ENCODE data around the gene RASSF9. TPM values are rescaled to one million over a fixed set of nuclear protein-coding genes. Genes with fewer than 3 reads are reported as not detected.

Gene RASSF9
- total RNA-seq, 1 experiment from 2014 or later = 0.19 TPM

- H3K4me1 ChIP-seq (ENCODE audit: insufficient read depth, low read length, poor library complexity, severe bottlenecking) = no peaks in the 10 kb centered on the region
- CTCF ChIA-PET = no interaction called here
- TF ChIP-seq EZH2 (IDR thresholded peaks at IDR 0.05; ENCODE audit: borderline replicate concordance, low read depth, low read length, poor library complexity, severe bottlenecking) = no peak
- no peak for TF ChIP-seq CTCF (conservative IDR thresholded peaks at IDR 0.05; ENCODE audit: low read depth, low read length)
- no peak for DNase-seq (ENCODE audit: low spot score)
- no peaks in the 10 kb centered on the region for H3K36me3 ChIP-seq (ENCODE audit: insufficient read depth, low read length, poor library complexity, severe bottlenecking)
- H3K9me3 ChIP-seq (ENCODE audit: low read depth, low read length, poor library complexity, severe bottlenecking) = no peaks in the 10 kb centered on the region
- POLR2A ChIA-PET (ENCODE audit: low non-redundant PET) = no interaction called here
- intact Hi-C loops (cut with micrococcal nuclease; ENCODE audit: unreplicated experiment) = no loop called here
- no peaks in the 10 kb centered on the region for H3K27me3 ChIP-seq (replicated peaks; ENCODE audit: insufficient read depth, low read depth, low read length, poor library complexity)
- no peak overlapping the region for H3K27ac ChIP-seq (ENCODE audit: low read depth, low read length, poor library complexity, severe bottlenecking)
- BruUV-seq (replicated peaks) = no TSS peak
- no peak overlapping the region for H3K4me3 ChIP-seq (ENCODE audit: low read depth, low read length, poor library complexity, severe bottlenecking)
These were observed 16.1 kb downstream of the RASSF9 start for GRCh38 chr12:85820101-85820500.

- H3K4me1 ChIP-seq (ENCODE audit: insufficient read depth, low read length, poor library complexity, severe bottlenecking) = no peaks in the 10 kb centered on the region
- POLR2A ChIA-PET (ENCODE audit: low non-redundant PET) = no interaction called here
- no peaks in the 10 kb centered on the region for H3K36me3 ChIP-seq (ENCODE audit: insufficient read depth, low read length, poor library complexity, severe bottlenecking)
- CTCF ChIA-PET = no interaction called here
- intact Hi-C loops (cut with micrococcal nuclease; ENCODE audit: unreplicated experiment) = no loop called here
- H3K27ac ChIP-seq (ENCODE audit: low read depth, low read length, poor library complexity, severe bottlenecking) = no peak overlapping the region
- no TSS peak for BruUV-seq (replicated peaks)
- DNase-seq (ENCODE audit: low spot score) = no peak
- no peak overlapping the region for H3K4me3 ChIP-seq (ENCODE audit: low read depth, low read length, poor library complexity, severe bottlenecking)
- H3K9me3 ChIP-seq (ENCODE audit: low read depth, low read length, poor library complexity, severe bottlenecking) = no peaks in the 10 kb centered on the region
- no peaks in the 10 kb centered on the region for H3K27me3 ChIP-seq (replicated peaks; ENCODE audit: insufficient read depth, low read depth, low read length, poor library complexity)
- TF ChIP-seq CTCF (conservative IDR thresholded peaks at IDR 0.05; ENCODE audit: low read depth, low read length) = no peak
- TF ChIP-seq EZH2 (IDR thresholded peaks at IDR 0.05; ENCODE audit: borderline replicate concordance, low read depth, low read length, poor library complexity, severe bottlenecking) = no peak
These were observed 21.5 kb downstream of the RASSF9 start for GRCh38 chr12:85814741-85815140.

- no peaks in the 10 kb centered on the region for H3K9me3 ChIP-seq (ENCODE audit: low read depth, low read length, poor library complexity, severe bottlenecking)
- no peak for TF ChIP-seq CTCF (conservative IDR thresholded peaks at IDR 0.05; ENCODE audit: low read depth, low read length)
- no peak for TF ChIP-seq EZH2 (IDR thresholded peaks at IDR 0.05; ENCODE audit: borderline replicate concordance, low read depth, low read length, poor library complexity, severe bottlenecking)
- H3K4me1 ChIP-seq (ENCODE audit: insufficient read depth, low read length, poor library complexity, severe bottlenecking) = no peaks in the 10 kb centered on the region
- no peak for DNase-seq (ENCODE audit: low spot score)
- no peaks in the 10 kb centered on the region for H3K36me3 ChIP-seq (ENCODE audit: insufficient read depth, low read length, poor library complexity, severe bottlenecking)
- H3K4me3 ChIP-seq (ENCODE audit: low read depth, low read length, poor library complexity, severe bottlenecking) = no peak overlapping the region
- H3K27me3 ChIP-seq (replicated peaks; ENCODE audit: insufficient read depth, low read depth, low read length, poor library complexity) = no peaks in the 10 kb centered on the region
- H3K27ac ChIP-seq (ENCODE audit: low read depth, low read length, poor library complexity, severe bottlenecking) = no peak overlapping the region
- intact Hi-C loops (cut with micrococcal nuclease; ENCODE audit: unreplicated experiment) = no loop called here
- ChIA-PET CTCF (no interaction called here), POLR2A (ENCODE audit: low non-redundant PET) (no interaction called here)
- no TSS peak for BruUV-seq (replicated peaks)
These were observed 22.1 kb downstream of the RASSF9 start for GRCh38 chr12:85814071-85814470.

All from A673 (cell line).